Measurements from ENCODE around the gene SH3RF3. TPM values are rescaled to one million over a fixed set of nuclear protein-coding genes. Genes with fewer than 3 reads are reported as not detected.

SH3RF3 gene
- total RNA-seq, 3 donors from 2014 or later = 3.2 to 5.6 (median 4.6) TPM

DNA sequence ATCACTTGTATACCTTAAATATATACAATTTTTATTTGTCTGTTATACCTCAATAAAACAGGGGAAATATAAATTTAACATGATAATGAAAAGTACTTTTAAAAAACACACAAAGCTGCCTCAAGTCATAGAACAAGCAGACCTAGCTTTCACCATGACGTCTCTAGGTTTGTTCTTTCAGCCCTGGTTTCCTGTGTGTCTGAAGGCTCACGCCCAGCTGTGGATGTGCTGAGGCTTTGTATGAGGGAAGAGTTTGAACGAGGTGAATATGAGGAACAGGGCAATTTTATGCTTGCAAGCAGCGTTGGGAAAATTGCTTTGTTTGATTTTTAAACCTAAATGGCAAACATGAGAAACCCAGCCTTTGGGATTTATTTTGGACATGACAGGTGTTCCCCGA, 15.3 kb downstream of the SH3RF3 start:
- TF ChIP-seq CTCF (IDR thresholded peaks at IDR 0.05) (no peak), POLR2AphosphoS5 (IDR thresholded peaks at IDR 0.05) (no peak), POLR2A (IDR thresholded peaks at IDR 0.05) (no peak)
- no peak overlapping the region for H3K27ac ChIP-seq
- no peaks in the 10 kb centered on the region for H3K9me3 ChIP-seq
- H3K4me3 ChIP-seq = no peak overlapping the region
- intact Hi-C loops (cut with DNase I; ENCODE audit: low total_unique reads) = no loop called here
- H3K4me1 ChIP-seq = no peaks in the 10 kb centered on the region
- no peaks in the 10 kb centered on the region for H3K36me3 ChIP-seq
- H3K27me3 ChIP-seq = no peaks in the 10 kb centered on the region
- DNase-seq (ENCODE audit: low spot score in 2 of 2) = no peak

DNA sequence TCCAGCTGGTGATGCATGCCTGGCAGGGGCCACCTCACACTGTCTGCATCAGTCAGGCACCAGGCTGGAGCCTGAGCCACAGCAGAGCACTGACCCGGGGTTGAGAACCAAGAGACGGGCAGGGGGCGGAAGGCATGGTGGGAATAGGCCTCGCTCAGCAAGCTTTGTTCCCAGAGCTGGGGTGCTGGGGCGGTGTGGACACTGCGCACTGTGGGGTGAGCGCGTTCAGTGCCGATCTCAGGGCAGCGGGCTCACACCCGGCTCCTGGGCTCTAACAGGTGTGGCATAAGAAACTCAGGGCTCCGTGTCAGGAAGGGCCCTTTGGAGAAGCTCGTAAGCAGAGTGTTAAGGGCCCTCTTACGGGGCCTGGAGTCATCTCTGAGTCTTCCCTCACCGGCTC, 15.7 kb downstream of the SH3RF3 start:
- intact Hi-C loops (cut with DNase I; ENCODE audit: low total_unique reads) = no loop called here
- no peak for DNase-seq (ENCODE audit: low spot score in 2 of 2)

DNA sequence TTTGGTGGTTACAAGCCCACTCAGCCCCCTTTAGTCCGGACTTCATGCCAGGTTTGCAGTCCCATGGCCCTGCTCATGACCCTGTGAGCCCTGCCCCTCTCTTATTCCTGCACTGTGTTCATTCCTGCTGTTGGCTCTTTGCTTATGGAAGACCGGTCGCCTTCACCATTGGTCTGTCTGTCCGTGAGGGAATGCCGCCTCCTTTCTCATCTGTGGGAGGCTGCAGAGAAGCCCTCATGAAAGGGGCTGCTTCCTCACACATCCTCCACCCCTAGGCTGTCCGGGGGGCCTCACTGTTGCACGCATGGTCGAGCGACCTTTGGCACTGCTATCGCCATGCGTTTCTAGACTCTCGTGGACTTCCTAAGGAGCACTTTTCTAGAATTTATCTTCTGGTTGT, 16.3 kb downstream of the SH3RF3 start:
- Histone ChIP-seq H3K27ac (no peak overlapping the region), H3K4me1 (no peaks in the 10 kb centered on the region), H3K9me3 (no peaks in the 10 kb centered on the region), H3K27me3 (no peaks in the 10 kb centered on the region), H3K36me3 (no peaks in the 10 kb centered on the region), H3K4me3 (no peak overlapping the region)
- TF ChIP-seq POLR2AphosphoS5 (IDR thresholded peaks at IDR 0.05) (no peak), CTCF (IDR thresholded peaks at IDR 0.05) (no peak), POLR2A (IDR thresholded peaks at IDR 0.05) (no peak)
- no peak for DNase-seq (ENCODE audit: low spot score in 2 of 2)
- intact Hi-C loops (cut with DNase I; ENCODE audit: low total_unique reads) = no loop called here

More for the DNA sequence above, 15.7 kb downstream of the SH3RF3 start:
- TF ChIP-seq POLR2AphosphoS5 (IDR thresholded peaks at IDR 0.05) (no peak), POLR2A (IDR thresholded peaks at IDR 0.05) (no peak), CTCF (IDR thresholded peaks at IDR 0.05) (no peak)
- Histone ChIP-seq H3K36me3 (no peaks in the 10 kb centered on the region), H3K27ac (no peak overlapping the region), H3K4me3 (no peak overlapping the region), H3K9me3 (no peaks in the 10 kb centered on the region), H3K4me1 (no peaks in the 10 kb centered on the region), H3K27me3 (no peaks in the 10 kb centered on the region)

DNA sequence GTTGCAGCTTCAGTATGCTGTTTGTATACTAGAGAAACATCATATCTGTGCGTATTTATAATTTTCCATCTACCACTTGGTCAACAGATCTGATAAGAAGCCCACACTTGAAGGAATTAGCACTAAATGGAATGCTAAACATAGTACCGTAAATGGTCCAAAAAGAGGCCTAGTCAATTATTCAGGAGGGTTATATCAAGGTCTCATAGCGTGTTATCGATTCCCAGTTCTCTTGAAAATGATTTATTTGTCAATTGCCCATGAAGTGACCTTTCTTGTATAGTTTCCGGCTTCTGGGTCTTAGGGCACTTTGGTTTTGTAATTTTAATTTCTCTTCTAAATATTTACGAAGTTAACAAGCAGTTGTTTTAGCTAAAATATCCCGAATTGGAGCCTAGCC, 18.4 kb downstream of the SH3RF3 start:
- no peak for DNase-seq (ENCODE audit: low spot score in 2 of 2)
- Histone ChIP-seq H3K4me3 (no peak overlapping the region), H3K9me3 (no peaks in the 10 kb centered on the region), H3K36me3 (no peaks in the 10 kb centered on the region), H3K4me1 (no peaks in the 10 kb centered on the region), H3K27me3 (no peaks in the 10 kb centered on the region), H3K27ac (no peak overlapping the region)
- TF ChIP-seq POLR2A (IDR thresholded peaks at IDR 0.05) (no peak), POLR2AphosphoS5 (IDR thresholded peaks at IDR 0.05) (no peak), CTCF (IDR thresholded peaks at IDR 0.05) (no peak)
- intact Hi-C loops (cut with DNase I; ENCODE audit: low total_unique reads) = no loop called here

GRCh38 chr2:109148117-109148746, 19.2 kb downstream of the SH3RF3 start:
- Histone ChIP-seq H3K27me3 (no peaks in the 10 kb centered on the region), H3K9me3 (no peaks in the 10 kb centered on the region), H3K4me3 (no peak overlapping the region), H3K27ac (no peak overlapping the region), H3K4me1 (no peaks in the 10 kb centered on the region), H3K36me3 (no peaks in the 10 kb centered on the region)
- no peak for TF ChIP-seq POLR2A (IDR thresholded peaks at IDR 0.05)
- TF ChIP-seq CTCF (IDR thresholded peaks at IDR 0.05) = no peak
- no peak for TF ChIP-seq POLR2AphosphoS5 (IDR thresholded peaks at IDR 0.05)
- intact Hi-C loops (cut with DNase I; ENCODE audit: low total_unique reads) = no loop called here
- DNase-seq (ENCODE audit: low spot score in 2 of 2) = no peak

All from breast epithelium (tissue), 4 donors.